Caco-2 (cell line): Measurements from ENCODE around the gene TMEM181. TPM values are rescaled to one million over a fixed set of nuclear protein-coding genes. Genes with fewer than 3 reads are reported as not detected.

ENCODE experiments used
- BruUV-seq: library from RNA; stranded (reverse); fragments of 400-500 nt; replicated peaks from 2 replicates; lab custom pipeline; 2021; lab: Mats Ljungman, UMichigan
- CTCF ChIA-PET: fragments of 300-600 bp; sonication (Branson Sonifier 250); formaldehyde crosslinking; loops from one replicate; lab custom pipeline; 2022; ENCODE audit warnings: antibody characterized with exemption; lab: Charles Lee
- POLR2A ChIA-PET: fragments of 300-600 bp; sonication (Branson Sonifier 250); formaldehyde crosslinking; loops from one replicate; lab custom pipeline; 2022; ENCODE audit warnings: antibody characterized with exemption; lab: Charles Lee
- DNase-seq, 2 experiments: peaks; one replicate each; pipeline versions ENCODE4 v3.0.0 to v3.0.0-alpha.2; 2020 to 2022
- H3K27me3 ChIP-seq: replicated peaks from 2 replicates; pipeline ENCODE4 v1.6.0; 2011; ENCODE audit warnings: low read length; ENCODE audit not compliant: control insufficient read depth, insufficient read depth
- H3K36me3 ChIP-seq: 2 replicates; pipeline ENCODE4 v1.5.1; 2011; ENCODE audit warnings: low read length; ENCODE audit not compliant: control insufficient read depth, insufficient read depth
- H3K4me1 ChIP-seq: fragments of 250-450 bp; sonication (Bioruptor Pico); 2 replicates; pipeline ENCODE4 v1.5.1; 2020; ENCODE audit warnings: mild to moderate bottlenecking
- H3K4me3 ChIP-seq: 2 replicates; pipeline ENCODE4 v1.5.1; 2011; ENCODE audit warnings: low read depth, mild to moderate bottlenecking, control low read depth, low read length
- H3K9me3 ChIP-seq: fragments of 250-450 bp; sonication (Bioruptor Pico); 2 replicates; pipeline ENCODE4 v1.5.1; 2020; ENCODE audit warnings: mild to moderate bottlenecking, moderate library complexity
- H3K27ac Mint-ChIP-seq: one replicate; pipeline ENCODE4 v1.8.0; 2022; ENCODE audit warnings: mixed read lengths; ENCODE audit not compliant: unreplicated experiment
- H3K27me3 Mint-ChIP-seq: one replicate; pipeline ENCODE4 v1.8.0; 2022; ENCODE audit warnings: mixed read lengths; ENCODE audit not compliant: insufficient read depth, unreplicated experiment
- H3K36me3 Mint-ChIP-seq: one replicate; pipeline ENCODE4 v1.8.0; 2022; ENCODE audit warnings: mild to moderate bottlenecking, mixed read lengths; ENCODE audit not compliant: insufficient read depth, unreplicated experiment
- H3K4me1 Mint-ChIP-seq: one replicate; pipeline ENCODE4 v1.8.0; 2022; ENCODE audit warnings: low read depth, mixed read lengths; ENCODE audit not compliant: unreplicated experiment
- H3K4me3 Mint-ChIP-seq: one replicate; pipeline ENCODE4 v1.8.0; 2022; ENCODE audit warnings: mild to moderate bottlenecking, moderate library complexity, mixed read lengths; ENCODE audit not compliant: unreplicated experiment
- H3K9me3 Mint-ChIP-seq: one replicate; pipeline ENCODE4 v1.8.0; 2022; ENCODE audit warnings: mixed read lengths; ENCODE audit not compliant: unreplicated experiment
- CTCF ChIP-seq, 2 experiments: fragments of 200-600 bp in 1 of 2; IDR thresholded peaks; 1 replicate in 1 of 2; 2 replicates in 1 of 2; pipeline versions ENCODE4 v1.5.1 to v1.8.0; 2011 to 2022; ENCODE audit warnings: antibody characterized with exemption in 1 of 2, control low read depth in 1 of 2, inconsistent platforms in 1 of 2, low read depth in 1 of 2, low read length in 1 of 2, mild to moderate bottlenecking in 1 of 2, moderate library complexity in 1 of 2; ENCODE audit not compliant: insufficient read depth in 1 of 2, severe bottlenecking in 1 of 2, unreplicated experiment in 1 of 2
- intact Hi-C: fragments of 100-400 bp; cut with micrococcal nuclease; formaldehyde crosslinking; loops from one replicate; pipeline ENCODE4 v1.10.0; 2022; ENCODE audit not compliant: unreplicated experiment
- total RNA-seq: library from RNA; stranded (reverse); gene quantifications from 2 replicates; pipeline ENCODE4 v1.2.3, GENCODE V29; 2022

Gene TMEM181
- total RNA-seq, 1 experiment from 2014 or later: 26.7 TPM

DNA sequence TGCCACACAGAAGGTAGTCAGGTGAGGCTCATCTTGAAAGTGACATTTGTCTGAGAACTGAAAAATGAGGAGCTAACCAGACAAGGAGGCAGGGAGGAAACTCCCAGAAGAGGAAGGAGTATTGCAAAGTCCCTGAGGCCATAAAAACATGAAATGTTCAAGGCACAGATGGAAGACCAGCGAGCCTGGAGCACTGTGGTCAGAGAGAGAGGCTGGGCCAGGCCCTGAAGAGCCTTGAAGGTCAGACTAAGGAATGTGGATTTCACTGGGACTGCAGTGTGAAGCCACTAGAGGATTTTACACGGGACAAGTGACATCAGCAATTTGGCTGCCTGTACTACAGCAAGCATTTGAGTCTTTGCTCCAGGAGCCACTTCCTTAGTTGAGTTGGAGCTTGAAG is 21.1 kb upstream of the TMEM181 start:
- Mint-ChIP-seq H3K9me3 (no peaks in the 10 kb centered on the region), H3K4me1 (no peaks in the 10 kb centered on the region), H3K27ac (no peak overlapping the region), H3K36me3 (no peaks in the 10 kb centered on the region), H3K4me3 (peak overlapping the region; percentile 11), H3K27me3 (peaks cover 3% of the 10 kb centered on the region)
- no TSS peak for BruUV-seq
- ChIA-PET CTCF (no interaction called here), POLR2A (no interaction called here)
- DNase-seq: no peak
- no peak overlapping the region for H3K4me3 ChIP-seq
- intact Hi-C loops: no loop called here
- H3K9me3 ChIP-seq: no peaks in the 10 kb centered on the region
- H3K36me3 ChIP-seq: no peaks in the 10 kb centered on the region
- H3K27me3 ChIP-seq: no peaks in the 10 kb centered on the region
- no peak for TF ChIP-seq CTCF (IDR thresholded peaks at IDR 0.05; ENCODE audit: insufficient read depth in 1 of 2, low read depth in 1 of 2, low read length in 1 of 2, severe bottlenecking in 1 of 2, unreplicated experiment in 1 of 2)
- H3K4me1 ChIP-seq: no peaks in the 10 kb centered on the region

DNA sequence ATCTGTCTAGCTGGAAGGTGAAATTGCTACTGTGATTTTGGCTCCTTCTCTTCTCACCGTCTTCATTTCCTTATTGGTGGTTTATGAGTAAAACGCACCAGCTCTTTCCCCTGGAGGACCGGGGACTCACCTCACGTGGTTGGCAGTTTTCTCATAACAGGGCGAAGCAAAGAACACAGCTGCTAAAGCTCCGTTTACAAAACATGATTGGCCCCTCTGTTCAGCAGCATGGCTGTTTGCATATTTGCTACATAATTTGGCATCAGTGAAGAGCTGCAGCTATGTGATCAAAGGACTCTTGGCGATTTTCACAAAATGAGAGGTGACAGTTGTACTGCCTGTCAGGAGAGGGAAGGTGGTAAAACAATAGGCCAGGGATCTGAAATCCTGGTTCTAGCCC is 20.5 kb upstream of the TMEM181 start:
- H3K36me3 Mint-ChIP-seq: no peaks in the 10 kb centered on the region
- Histone ChIP-seq H3K27me3 (no peaks in the 10 kb centered on the region), H3K4me1 (no peaks in the 10 kb centered on the region), H3K9me3 (no peaks in the 10 kb centered on the region), H3K4me3 (no peak overlapping the region), H3K36me3 (no peaks in the 10 kb centered on the region)
- BruUV-seq: no TSS peak
- H3K27me3 Mint-ChIP-seq: peaks cover 3% of the 10 kb centered on the region
- DNase-seq: no peak
- H3K9me3 Mint-ChIP-seq: no peaks in the 10 kb centered on the region
- no peak overlapping the region for H3K4me3 Mint-ChIP-seq
- H3K4me1 Mint-ChIP-seq: no peaks in the 10 kb centered on the region
- ChIA-PET POLR2A (no interaction called here), CTCF (no interaction called here)
- no peak for TF ChIP-seq CTCF (IDR thresholded peaks at IDR 0.05; ENCODE audit: insufficient read depth in 1 of 2, low read depth in 1 of 2, low read length in 1 of 2, severe bottlenecking in 1 of 2, unreplicated experiment in 1 of 2)
- intact Hi-C loops: no loop called here
- no peak overlapping the region for H3K27ac Mint-ChIP-seq

GRCh38 chr6:158539881-158540280 is 20.0 kb upstream of the TMEM181 start:
- Mint-ChIP-seq H3K4me3 (no peak overlapping the region), H3K27me3 (peaks cover 3% of the 10 kb centered on the region), H3K4me1 (no peaks in the 10 kb centered on the region), H3K36me3 (no peaks in the 10 kb centered on the region), H3K27ac (no peak overlapping the region), H3K9me3 (no peaks in the 10 kb centered on the region)
- CTCF ChIA-PET: no interaction called here
- Histone ChIP-seq H3K4me3 (no peak overlapping the region), H3K27me3 (no peaks in the 10 kb centered on the region), H3K9me3 (no peaks in the 10 kb centered on the region), H3K36me3 (no peaks in the 10 kb centered on the region), H3K4me1 (no peaks in the 10 kb centered on the region)
- no peak for DNase-seq
- intact Hi-C loops: no loop called here
- POLR2A ChIA-PET: no interaction called here
- no peak for TF ChIP-seq CTCF (IDR thresholded peaks at IDR 0.05; ENCODE audit: insufficient read depth in 1 of 2, low read depth in 1 of 2, low read length in 1 of 2, severe bottlenecking in 1 of 2, unreplicated experiment in 1 of 2)
- no TSS peak for BruUV-seq
